Measurements from ENCODE around the gene PADI1.

- TF ChIP-seq POLR2A (IDR thresholded peaks at IDR 0.05; ENCODE audit: low read length) (no peak), GATA1 (IDR thresholded peaks at IDR 0.05; ENCODE audit: low read depth, low read length) (no peak)
Measured at GRCh38 chr1:17186216-17186909, 18.6 kb upstream of the PADI1 start.

All from erythroblast (primary cell).